DND-41 (cell line): ENCODE results near the gene SHISA9.

ENCODE experiments used
- CTCF ChIP-seq: IDR thresholded peaks from 2 replicates; pipeline ENCODE4 v1.5.1; 2012; ENCODE audit warnings: borderline replicate concordance, low read length, moderate library complexity, mild to moderate bottlenecking; ENCODE audit not compliant: poor library complexity, severe bottlenecking; ENCODE audit errors: extremely low read depth
- EZH2 ChIP-seq: IDR thresholded peaks from 3 replicates; pipeline ENCODE4 v1.6.1; 2012; ENCODE audit warnings: borderline replicate concordance, low read depth, mild to moderate bottlenecking, moderate library complexity, low read length, inconsistent platforms; ENCODE audit not compliant: severe bottlenecking

- TF ChIP-seq EZH2 (no peak), CTCF (no peak)
These were observed 22.4 kb upstream of the SHISA9 start for GRCh38 chr16:12878973-12879372.
